ENCODE measurements around the gene FDX1.

DNA sequence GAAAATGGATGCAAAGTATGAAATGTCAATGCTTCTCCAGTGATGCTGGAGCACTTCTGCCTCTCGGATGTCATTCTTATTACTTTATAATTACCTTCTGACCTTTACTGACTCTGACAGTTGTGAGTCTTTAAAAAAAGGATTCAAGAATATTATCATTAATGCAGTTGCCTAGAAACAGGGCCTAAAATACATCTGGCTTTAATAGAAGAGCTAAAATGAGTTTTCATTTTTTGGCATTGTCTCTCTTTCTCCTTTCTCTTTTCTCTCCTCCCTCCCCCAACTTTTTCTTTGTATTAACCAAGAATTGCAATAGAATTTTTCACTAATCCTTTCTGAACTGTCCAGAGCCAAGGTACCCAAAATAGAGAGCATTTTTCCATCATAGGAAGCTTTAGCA, 45.9 kb downstream of the FDX1 start:
- TF ChIP-seq, protein P1, sequence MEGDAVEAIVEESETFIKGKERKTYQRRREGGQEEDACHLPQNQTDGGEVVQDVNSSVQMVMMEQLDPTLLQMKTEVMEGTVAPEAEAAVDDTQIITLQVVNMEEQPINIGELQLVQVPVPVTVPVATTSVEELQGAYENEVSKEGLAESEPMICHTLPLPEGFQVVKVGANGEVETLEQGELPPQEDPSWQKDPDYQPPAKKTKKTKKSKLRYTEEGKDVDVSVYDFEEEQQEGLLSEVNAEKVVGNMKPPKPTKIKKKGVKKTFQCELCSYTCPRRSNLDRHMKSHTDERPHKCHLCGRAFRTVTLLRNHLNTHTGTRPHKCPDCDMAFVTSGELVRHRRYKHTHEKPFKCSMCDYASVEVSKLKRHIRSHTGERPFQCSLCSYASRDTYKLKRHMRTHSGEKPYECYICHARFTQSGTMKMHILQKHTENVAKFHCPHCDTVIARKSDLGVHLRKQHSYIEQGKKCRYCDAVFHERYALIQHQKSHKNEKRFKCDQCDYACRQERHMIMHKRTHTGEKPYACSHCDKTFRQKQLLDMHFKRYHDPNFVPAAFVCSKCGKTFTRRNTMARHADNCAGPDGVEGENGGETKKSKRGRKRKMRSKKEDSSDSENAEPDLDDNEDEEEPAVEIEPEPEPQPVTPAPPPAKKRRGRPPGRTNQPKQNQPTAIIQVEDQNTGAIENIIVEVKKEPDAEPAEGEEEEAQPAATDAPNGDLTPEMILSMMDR (IDR thresholded peaks at IDR 0.05) = no peak
- TF ChIP-seq POLR2A (IDR thresholded peaks at IDR 0.05) = no peak

Measured in adrenal gland (tissue), 5 donors.